Muscle of arm (tissue), 12 donors: ENCODE data around the gene PLXNC1. TPM values are rescaled to one million over a fixed set of nuclear protein-coding genes. Genes with fewer than 3 reads are reported as not detected.

Source experiments
- DNase-seq: peaks from one replicate; pipeline ENCODE4 v3.0.0-alpha.2; 2013
- polyA plus RNA-seq, 12 donors: library from polyadenylated mRNA; unstranded; fragments of 120-200 nt; gene quantifications; one replicate each; pipeline ENCODE4 v1.2.1, GENCODE V29; 2013; ENCODE audit not compliant: insufficient read length in 12 of 12

Gene PLXNC1
- polyA plus RNA-seq, 12 donors: 11.8 to 28.1 (median 19.9) TPM; not detected in 1

- no peak for DNase-seq
Measured at GRCh38 chr12:94128280-94128679, 20.1 kb upstream of the PLXNC1 start.

GRCh38 chr12:94133964-94134795 is 14.2 kb upstream of the PLXNC1 start:
- DNase-seq: peak; percentile 49

- DNase-seq: no peak
Measured at GRCh38 chr12:94135896-94136295, 12.5 kb upstream of the PLXNC1 start.

- no peak for DNase-seq
Measured at GRCh38 chr12:94139816-94140215, 8.6 kb upstream of the PLXNC1 start.

GRCh38 chr12:94140556-94140955 is 7.8 kb upstream of the PLXNC1 start:
- DNase-seq: no peak

GRCh38 chr12:94141004-94141764 is 7.2 kb upstream of the PLXNC1 start:
- DNase-seq: no peak

- no peak for DNase-seq
Measured at GRCh38 chr12:94141892-94142291, 6.5 kb upstream of the PLXNC1 start.

- no peak for DNase-seq
Measured at GRCh38 chr12:94143438-94143837, 4.9 kb upstream of the PLXNC1 start.

GRCh38 chr12:94143951-94144350 is 4.4 kb upstream of the PLXNC1 start:
- no peak for DNase-seq

- no peak for DNase-seq
Measured at GRCh38 chr12:94144781-94145180, 3.6 kb upstream of the PLXNC1 start.

GRCh38 chr12:94145191-94145983 is 3.0 kb upstream of the PLXNC1 start:
- peak; percentile 62 for DNase-seq

GRCh38 chr12:94146166-94146936 is 2.0 kb upstream of the PLXNC1 start:
- DNase-seq: no peak

GRCh38 chr12:94147387-94147990 is 888 bp upstream of the PLXNC1 start:
- DNase-seq: peak; percentile 15

- no peak for DNase-seq
Measured at GRCh38 chr12:94148739-94149118, 352 bp downstream of the PLXNC1 start.

GRCh38 chr12:94149119-94149780 is 873 bp downstream of the PLXNC1 start:
- DNase-seq: peak; percentile 24

- DNase-seq: peak; percentile 66
Measured at GRCh38 chr12:94149781-94150239, 1.4 kb downstream of the PLXNC1 start.

GRCh38 chr12:94150240-94151121 is 2.1 kb downstream of the PLXNC1 start:
- DNase-seq: peak; percentile 30

- peak; percentile 16 for DNase-seq
Measured at GRCh38 chr12:94151582-94151981, 3.2 kb downstream of the PLXNC1 start.
